Measurements from ENCODE around the gene IFT27.

Gene IFT27, protein sequence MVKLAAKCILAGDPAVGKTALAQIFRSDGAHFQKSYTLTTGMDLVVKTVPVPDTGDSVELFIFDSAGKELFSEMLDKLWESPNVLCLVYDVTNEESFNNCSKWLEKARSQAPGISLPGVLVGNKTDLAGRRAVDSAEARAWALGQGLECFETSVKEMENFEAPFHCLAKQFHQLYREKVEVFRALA

GRCh38 chr22:36775964-36776669 lies at the start of gene IFT27:
TSS of gene IFT27 (minus strand) at chr22:36776119. CDS start at chr22:36775707, 412 bp downstream.
- ATAC-seq (peak; percentile 97), DNase-seq (peak; percentile 94)

GRCh38 chr22:36824655-36825054 lies 48.7 kb upstream of the IFT27 start:
- DNase-seq = no peak
- no peak for ATAC-seq

DNA sequence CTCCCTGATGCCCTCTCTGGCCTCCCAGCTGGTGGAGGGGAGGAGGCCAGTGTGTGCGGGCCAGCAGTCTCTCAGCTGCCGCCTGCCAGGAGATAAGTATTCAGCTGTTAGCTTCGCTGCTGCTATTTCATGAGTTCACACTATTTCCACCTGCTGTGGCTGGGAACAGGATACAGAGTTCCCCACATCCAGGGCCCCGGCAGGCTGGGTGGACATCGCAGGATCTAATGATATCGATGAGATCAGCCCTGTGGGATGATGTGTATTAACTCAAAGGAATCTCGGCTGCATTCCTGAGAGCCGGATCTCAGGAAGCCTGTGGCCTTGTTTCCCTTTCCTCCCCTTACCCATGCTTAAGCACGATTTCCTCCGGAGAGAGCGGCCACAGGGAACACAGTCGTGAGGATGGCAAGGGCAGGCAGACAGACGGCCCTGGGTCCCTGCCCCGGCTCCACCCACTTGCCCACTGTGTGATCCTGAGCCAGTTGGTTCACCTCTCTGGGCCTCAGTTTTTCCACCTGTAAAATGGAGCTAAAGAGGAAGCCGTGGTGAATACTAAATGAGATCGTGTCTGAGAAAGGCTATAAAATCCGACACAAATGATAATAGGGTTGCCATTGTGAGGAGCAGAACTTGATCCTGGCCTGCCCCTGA lies 47.4 kb upstream of the IFT27 start:
- DNase-seq (no peak), ATAC-seq (no peak)

- ATAC-seq = no peak
These were observed 46.7 kb upstream of the IFT27 start for GRCh38 chr22:36822581-36822980.

DNA sequence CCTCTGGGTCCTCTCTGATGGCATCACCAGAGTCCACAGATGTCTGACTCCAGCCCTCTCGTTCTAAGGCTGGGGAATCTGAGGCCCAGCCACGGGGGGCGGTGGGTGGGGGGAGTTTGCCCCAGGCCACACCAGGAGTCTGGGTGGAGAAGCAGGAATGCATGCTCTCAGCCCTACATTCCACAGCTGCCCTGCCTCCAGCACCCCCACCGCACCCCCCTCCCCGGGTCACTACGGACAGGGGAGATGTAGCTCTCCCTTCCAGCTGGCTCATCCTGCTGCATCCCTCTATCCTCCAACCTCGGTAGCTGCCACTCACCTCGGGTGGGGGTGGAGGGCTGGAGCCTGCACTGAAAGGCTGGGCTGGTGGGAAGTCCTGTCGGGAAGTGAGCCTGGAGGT lies 43.2 kb upstream of the IFT27 start:
- ATAC-seq (no peak), DNase-seq (no peak)

More at GRCh38 chr22:36822581-36822980, 46.7 kb upstream of the IFT27 start:
- DNase-seq = no peak

- DNase-seq (no peak), ATAC-seq (no peak)
These were observed 42.2 kb upstream of the IFT27 start for GRCh38 chr22:36818010-36818642.

DNA sequence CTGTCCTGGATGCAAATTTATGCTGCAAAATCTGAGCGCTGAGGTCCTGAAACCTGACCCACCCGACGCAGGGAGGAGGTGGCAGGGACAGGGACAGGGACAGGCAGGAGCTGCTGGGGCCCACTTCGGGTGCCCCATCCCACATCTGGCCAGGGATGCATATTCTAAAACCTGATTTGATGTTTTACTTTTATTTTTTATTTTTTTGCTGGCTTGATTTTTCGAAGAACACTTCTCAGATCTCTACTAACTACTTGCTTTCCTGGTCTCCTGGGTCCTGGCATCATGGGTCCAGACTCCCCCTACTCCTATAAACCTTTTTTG lies 41.6 kb upstream of the IFT27 start:
- DNase-seq = no peak

DNA sequence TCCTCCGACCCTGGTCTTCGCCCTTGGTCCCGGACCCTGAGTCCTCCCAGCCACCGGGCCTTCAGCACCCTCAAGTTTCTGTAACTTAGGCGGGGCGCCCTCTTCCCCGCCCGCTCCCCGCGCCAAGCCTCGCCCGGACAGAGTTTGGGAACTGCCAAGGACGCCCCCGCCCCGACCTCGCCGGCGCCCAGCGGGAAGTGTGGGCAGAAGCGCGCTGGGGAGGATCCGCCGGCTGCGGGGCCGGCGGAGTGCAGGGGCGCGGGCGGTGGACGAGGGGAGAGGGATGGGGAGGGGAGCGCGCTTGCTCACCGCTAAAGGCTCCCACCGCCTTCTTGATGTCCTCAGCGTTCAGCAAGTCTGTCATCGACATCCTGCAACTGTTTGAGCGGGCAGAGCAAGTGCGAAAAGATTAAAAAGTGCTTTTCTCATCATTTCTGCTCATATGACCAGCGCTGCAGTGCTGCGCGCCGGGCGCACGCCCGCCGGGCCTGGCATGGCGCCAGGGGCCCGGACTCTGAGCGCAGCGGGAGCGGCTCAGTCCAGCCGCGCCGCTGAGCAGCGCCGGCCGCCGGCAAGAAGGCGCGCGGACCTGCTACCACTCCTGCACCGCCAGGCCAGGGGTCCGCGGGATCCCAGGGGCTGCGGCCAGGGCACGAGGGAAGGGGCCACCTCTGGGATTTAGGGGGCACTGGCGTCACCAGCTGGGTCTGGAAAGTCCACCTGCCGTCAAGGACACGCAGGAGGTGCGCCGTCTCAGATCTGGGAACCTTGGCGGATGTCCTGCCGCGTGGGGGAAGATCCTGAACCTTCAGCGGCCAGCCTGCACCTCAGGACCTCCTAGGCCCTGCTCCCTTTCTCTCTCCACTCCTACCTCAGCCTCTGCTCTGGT lies 41.0 kb upstream of the IFT27 start, which contains the start of gene PVALB:
Gene PVALB (minus strand): TSS at position 400 of the 889 bp plus-strand sequence. CDS start 30 bp downstream, at position 370.
- ATAC-seq = no peak
- no peak for DNase-seq

More for the DNA sequence above, 41.6 kb upstream of the IFT27 start:
- ATAC-seq = no peak

DNA sequence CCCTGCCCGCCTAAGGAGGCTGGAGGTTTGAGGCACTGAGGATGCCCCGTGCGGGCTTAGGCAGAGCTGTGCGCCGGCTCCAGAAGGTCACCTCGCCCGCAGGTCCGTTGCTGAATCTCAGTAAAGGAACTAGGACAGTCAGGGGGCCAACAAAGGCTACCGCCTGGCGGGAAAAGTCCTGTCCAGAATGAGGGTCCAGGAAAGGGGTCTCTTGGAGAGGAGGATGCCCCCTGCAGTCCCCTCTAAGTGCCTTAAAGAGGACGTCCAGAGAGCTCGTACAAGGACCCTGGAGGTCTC lies 40.4 kb upstream of the IFT27 start:
- DNase-seq (no peak), ATAC-seq (no peak)

DNA sequence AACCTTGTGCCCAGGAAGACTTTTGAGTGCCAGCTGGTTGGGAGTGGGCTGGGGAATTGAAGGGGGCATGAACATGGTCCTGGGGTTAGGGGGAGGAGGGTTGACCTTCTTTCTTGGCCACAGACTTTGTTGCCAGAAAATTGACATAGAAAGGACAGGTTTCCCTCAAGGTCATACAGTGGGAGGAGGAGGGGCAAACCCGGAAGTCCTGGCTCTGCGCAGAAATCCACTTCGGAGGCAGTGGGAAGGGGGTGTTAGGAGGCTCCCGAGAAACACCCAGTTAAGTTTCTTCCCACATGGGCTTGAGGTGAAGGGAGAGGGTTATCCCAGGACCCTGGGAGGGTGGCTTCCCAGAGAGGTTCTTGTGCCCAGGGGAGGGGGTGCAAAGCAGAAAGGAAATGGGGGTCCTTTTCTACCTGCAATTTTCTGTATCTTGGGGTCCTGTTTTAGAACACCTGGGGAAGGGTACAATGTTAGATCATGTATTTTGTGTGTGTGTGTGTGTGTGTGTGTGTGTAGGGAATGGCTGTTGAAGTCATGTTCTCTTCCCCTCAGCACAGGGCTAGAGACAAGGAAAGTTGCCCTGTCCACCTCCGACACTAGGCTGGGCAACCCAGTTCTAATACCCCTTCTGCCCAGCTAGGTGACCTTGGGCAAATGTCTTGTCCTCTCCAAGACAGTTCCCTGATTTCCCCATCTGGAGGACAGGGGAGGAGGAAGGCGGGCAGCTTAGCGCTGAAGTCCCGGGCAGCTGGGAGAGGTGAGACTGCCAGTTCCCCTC lies 39.8 kb upstream of the IFT27 start:
- ATAC-seq = no peak
- DNase-seq = no peak

DNA sequence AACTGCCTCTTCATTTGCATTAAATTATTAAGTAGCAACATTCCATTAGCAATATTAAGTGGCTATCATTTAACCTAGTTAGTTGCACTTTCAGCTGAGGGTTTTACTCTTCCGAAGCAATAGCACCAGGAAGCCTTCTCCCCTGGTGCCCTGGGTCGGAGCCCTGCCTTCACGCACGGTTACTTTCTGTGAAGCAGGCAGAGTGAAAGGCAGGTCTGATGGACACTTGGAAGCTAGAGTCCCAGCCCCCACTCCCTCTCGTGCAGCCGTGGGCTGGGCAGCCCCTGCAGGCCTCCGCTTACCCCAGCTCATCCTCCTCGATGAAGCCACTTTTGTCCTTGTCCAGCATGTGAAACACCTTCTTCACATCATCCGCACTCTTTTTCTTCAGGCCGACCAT lies 38.9 kb upstream of the IFT27 start:
- DNase-seq = no peak
- ATAC-seq = no peak

DNA sequence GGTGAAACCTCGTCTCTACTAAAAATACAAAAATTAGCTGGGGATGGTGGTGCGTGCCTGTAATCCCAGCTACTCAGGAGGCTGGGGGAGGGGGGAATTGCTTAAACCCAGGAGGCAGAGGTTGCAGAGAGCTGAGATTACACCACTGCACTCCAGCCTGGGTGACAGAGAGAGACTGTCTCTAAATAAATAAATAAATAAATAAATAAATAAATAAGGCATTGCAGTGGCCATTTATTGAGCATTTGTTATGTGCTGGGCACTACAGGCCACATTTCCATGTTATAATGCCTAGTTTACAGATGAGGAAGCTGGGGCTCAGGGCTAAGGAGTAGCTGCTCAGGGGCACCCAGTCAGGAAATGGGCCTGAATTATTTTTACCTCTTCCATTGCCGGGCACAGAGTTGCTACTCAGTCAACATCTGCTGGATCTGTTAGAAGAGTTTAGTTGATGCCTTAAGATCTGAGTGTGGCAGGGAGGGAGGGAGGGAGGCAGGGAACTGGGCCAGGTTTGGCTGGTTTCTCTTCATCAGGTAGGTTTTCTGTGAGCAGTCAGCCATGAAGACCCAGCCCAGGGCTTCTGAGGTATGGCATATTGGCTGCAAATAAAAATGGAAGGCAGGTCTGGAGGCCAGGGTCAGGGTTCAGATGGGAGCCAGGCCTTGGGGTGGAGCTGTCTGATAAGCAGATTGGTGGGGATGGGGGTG lies 35.3 kb upstream of the IFT27 start:
- ATAC-seq (no peak), DNase-seq (no peak)

DNA sequence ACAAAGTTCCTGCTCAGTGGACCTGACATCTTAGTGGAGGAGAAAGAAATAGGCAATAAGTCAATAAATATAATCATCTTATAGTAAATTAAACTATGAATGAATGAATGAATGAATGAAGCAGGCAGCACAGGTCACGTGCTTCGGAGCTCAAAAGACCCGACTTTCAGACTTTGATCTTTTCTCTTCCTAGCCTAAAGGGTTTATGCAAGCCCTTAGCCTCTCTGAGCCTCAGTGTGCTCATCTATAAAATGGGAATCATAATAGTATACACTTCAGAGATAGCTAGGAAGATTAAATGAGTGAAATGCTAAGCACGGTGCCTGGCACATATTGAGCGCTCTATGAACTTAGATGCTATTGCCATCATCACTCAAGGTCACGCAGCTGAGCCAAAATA lies 33.4 kb upstream of the IFT27 start:
- ATAC-seq = no peak
- no peak for DNase-seq

DNA sequence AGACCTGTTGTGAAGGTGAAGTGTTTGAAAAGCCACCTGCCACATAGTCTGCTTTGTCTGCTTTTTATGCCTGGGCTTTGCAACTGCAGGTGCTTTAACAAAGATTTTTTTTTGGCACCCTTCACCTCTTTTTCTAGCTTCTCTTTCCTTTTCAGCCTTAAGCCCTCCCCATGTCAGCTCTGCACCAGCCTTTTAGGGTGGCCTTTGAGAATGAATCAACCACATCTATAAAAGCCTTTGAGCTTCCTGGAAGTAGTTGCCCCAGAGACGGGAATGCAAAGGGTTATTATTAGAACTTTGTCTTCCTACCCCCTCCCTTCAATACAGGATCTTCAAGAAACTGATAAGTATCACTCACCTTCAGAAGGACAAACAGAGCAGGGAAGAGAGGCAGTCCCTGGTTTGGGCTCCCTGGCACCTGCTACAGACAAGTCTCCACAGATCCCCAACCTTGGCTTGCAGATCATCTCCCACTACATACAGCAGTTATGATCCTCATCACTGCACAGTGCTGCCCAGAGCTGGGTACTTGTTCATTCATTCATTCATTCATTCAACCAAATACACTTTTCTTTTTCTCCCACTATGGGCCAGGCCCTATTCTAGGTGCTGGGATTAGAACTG lies 32.9 kb upstream of the IFT27 start:
- DNase-seq (no peak), ATAC-seq (no peak)

- no peak for DNase-seq
- ATAC-seq = no peak
These were observed 31.7 kb upstream of the IFT27 start for GRCh38 chr22:36807627-36808026.

DNA sequence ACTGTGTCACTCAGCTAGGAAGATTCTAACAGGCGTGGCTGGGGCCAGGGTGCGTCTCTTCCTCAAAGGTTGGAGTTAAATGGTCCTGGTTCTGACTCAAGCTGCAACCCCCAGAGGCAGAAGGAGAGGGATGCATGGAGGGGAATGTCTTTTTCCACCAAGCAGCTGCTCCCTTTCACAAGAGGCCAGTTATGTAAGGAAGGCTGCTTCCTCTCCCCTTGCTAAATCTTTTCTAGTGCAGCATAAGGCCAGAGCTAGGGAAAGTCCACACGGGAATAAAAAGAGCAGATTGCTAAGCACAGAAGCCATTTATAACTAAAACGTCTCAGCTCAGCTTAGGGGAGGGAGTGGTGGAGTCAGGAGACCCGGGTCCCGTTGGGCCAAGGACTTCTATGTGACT lies 30.9 kb upstream of the IFT27 start:
- DNase-seq (no peak), ATAC-seq (no peak)

DNA sequence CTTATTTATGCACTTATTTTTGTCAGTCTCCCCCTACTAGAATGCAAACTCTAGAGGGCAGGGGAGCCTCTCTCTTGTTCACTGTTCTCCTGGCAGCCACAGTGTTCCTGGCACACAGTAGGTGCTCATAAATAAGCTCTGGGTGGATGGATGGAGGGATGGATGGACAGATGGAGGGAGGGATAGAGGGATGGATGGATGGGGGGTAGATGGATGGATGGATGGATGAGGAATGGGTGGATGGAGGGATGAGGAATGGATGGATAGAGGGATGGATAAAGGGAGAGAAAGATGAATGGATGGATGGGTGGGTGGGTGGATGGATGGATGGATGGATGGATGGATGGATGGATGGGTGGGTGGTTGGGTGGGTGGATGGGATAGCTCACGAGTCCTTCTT lies 27.4 kb upstream of the IFT27 start:
- DNase-seq (no peak), ATAC-seq (no peak)

DNA sequence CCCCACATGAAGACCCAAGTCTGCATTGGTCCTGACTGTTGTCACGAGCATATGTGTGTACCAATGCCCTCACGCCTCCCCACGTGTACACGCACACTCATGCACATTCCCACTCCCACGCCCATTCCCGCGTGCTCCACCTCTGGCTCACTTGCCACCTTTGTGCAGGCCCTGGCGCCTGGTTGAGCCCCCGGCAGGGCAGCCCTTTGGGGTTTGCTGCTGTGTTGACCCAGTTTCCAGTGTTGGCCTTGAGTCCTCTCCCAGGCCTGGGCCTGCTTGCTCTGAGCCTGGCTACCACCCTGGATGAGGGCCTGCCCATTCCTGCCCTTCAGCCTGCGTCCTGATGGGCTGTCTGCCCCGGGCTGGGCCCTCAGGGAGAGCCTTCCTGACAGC lies 22.8 kb upstream of the IFT27 start:
- DNase-seq (no peak), ATAC-seq (no peak)

GRCh38 chr22:36797911-36798673 lies 22.2 kb upstream of the IFT27 start:
- ATAC-seq (no peak), DNase-seq (no peak)

DNA sequence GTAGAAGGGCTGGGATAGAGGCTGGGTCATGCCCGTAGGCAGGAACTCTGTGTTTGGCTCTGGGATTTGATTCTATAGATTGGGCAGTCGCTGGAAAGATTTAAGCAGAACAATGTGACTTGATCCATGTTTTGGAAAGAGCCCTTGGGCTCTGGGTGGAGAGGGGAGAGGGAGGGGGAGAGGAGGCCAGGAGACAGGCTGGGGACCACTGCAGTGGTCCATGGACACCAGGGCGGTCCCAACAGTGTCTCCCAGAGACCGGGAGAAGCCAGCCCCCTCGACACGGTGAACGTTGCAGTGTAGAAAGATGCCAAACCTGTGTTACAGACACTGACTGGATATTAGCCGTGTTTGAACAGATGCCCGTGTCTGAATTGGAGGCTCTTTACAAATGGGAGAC lies 21.5 kb upstream of the IFT27 start:
- ATAC-seq (no peak), DNase-seq (no peak)

All from stimulated activated naive CD8-positive, alpha-beta T cell treated with anti-CD3 and anti-CD28 coated beads, Interleukin-15, Interleukin-2, amounts not matched to agents 100 U/mL and 50 U/mL, for 24 hours (primary cell).